Liver (tissue), 9 donors: ENCODE data around the gene GCKR. TPM values are rescaled to one million over a fixed set of nuclear protein-coding genes. Genes with fewer than 3 reads are reported as not detected.
A peak's percentile ranks its signal among the peaks of the same experiment; 100 is the strongest.

Experiments
- DNase-seq: peaks from one replicate; pipeline ENCODE4 v3.0.0-alpha.2; 2017; ENCODE audit warnings: low spot score
- H3K27ac ChIP-seq, 2 donors: one replicate each; pipeline ENCODE4 v1.7.0; 2013; ENCODE audit warnings: inconsistent platforms in 2 of 2, low read length in 2 of 2, control low read depth in 1 of 2, low read depth in 1 of 2, mild to moderate bottlenecking in 1 of 2
- H3K27me3 ChIP-seq, 4 donors: one replicate each; pipeline versions ENCODE4 v1.6.1 to v1.7.0; 2013; ENCODE audit warnings: low read length in 3 of 4, inconsistent platforms in 1 of 4, mild to moderate bottlenecking in 1 of 4, moderate library complexity in 1 of 4; ENCODE audit not compliant: control insufficient read depth in 4 of 4, insufficient read depth in 4 of 4
- H3K36me3 ChIP-seq, 4 donors: one replicate each; pipeline versions ENCODE4 v1.6.1 to v1.7.0; 2013; ENCODE audit warnings: low read length in 3 of 4, mild to moderate bottlenecking in 3 of 4, low read depth in 1 of 4, moderate library complexity in 1 of 4; ENCODE audit not compliant: control insufficient read depth in 4 of 4, insufficient read depth in 3 of 4
- H3K4me1 ChIP-seq, 4 donors: one replicate each; pipeline versions ENCODE4 v1.6.1 to v1.7.0; 2013; ENCODE audit warnings: low read length in 3 of 4, mild to moderate bottlenecking in 3 of 4, moderate library complexity in 1 of 4; ENCODE audit not compliant: control insufficient read depth in 4 of 4, insufficient read depth in 4 of 4
- H3K4me3 ChIP-seq, 3 donors: one replicate each; pipeline versions ENCODE4 v1.6.1 to v1.7.0; 2013; ENCODE audit warnings: low read length in 3 of 3, control low read depth in 1 of 3, low read depth in 1 of 3, mild to moderate bottlenecking in 1 of 3
- H3K9ac ChIP-seq, 2 donors: one replicate each; pipeline ENCODE4 v1.7.0; 2013; ENCODE audit warnings: low read length in 2 of 2, mild to moderate bottlenecking in 2 of 2, moderate library complexity in 2 of 2, control low read depth in 1 of 2, low read depth in 1 of 2
- H3K9me3 ChIP-seq, 4 donors: one replicate each; pipeline versions ENCODE4 v1.6.1 to v1.7.0; 2013; ENCODE audit warnings: low read length in 3 of 4; ENCODE audit not compliant: control insufficient read depth in 4 of 4
- FOXA1 ChIP-seq: IDR thresholded peaks from 2 replicates; pipeline ENCODE4 v1.6.1; 2016; ENCODE audit warnings: antibody characterized with exemption
- GABPA ChIP-seq, 2 donors: IDR thresholded peaks in 1 of 2; conservative IDR thresholded peaks in 1 of 2; 2 replicates each; pipeline ENCODE4 v1.6.1; 2016; ENCODE audit warnings: antibody characterized with exemption in 2 of 2, mild to moderate bottlenecking in 1 of 2, moderate library complexity in 1 of 2
- HNF4A ChIP-seq, 2 donors: conservative IDR thresholded peaks; 2 replicates each; pipeline ENCODE4 v1.6.1; 2016; ENCODE audit warnings: antibody characterized with exemption in 2 of 2, mild to moderate bottlenecking in 2 of 2
- HNF4G ChIP-seq: IDR thresholded peaks from 2 replicates; pipeline ENCODE4 v1.6.1; 2016; ENCODE audit warnings: antibody characterized with exemption
- JUND ChIP-seq, 2 donors: IDR thresholded peaks; 2 replicates each; pipeline ENCODE4 v1.6.1; 2016; ENCODE audit warnings: antibody characterized with exemption in 2 of 2
- RAD21 ChIP-seq, 2 donors: IDR thresholded peaks; 2 replicates each; pipeline ENCODE4 v1.6.1; 2016; ENCODE audit warnings: antibody characterized with exemption in 2 of 2, mild to moderate bottlenecking in 2 of 2
- RXRA ChIP-seq, 2 donors: IDR thresholded peaks; 2 replicates each; pipeline ENCODE4 v1.6.1; 2017 to 2018; ENCODE audit warnings: antibody characterized with exemption in 2 of 2, mild to moderate bottlenecking in 1 of 2
- SP1 ChIP-seq: IDR thresholded peaks from 2 replicates; pipeline ENCODE4 v1.6.1; 2018; ENCODE audit warnings: antibody characterized with exemption, mild to moderate bottlenecking
- TAF1 ChIP-seq: conservative IDR thresholded peaks from 2 replicates; pipeline ENCODE4 v1.6.1; 2016; ENCODE audit warnings: antibody characterized with exemption, mild to moderate bottlenecking
- YY1 ChIP-seq: IDR thresholded peaks from 2 replicates; pipeline ENCODE4 v1.6.1; 2016; ENCODE audit warnings: antibody characterized with exemption, mild to moderate bottlenecking
- WGBS: extraction: QIAGEN DNeasy Blood & Tissue Kit; methylation state at CpG from one replicate; pipeline ENCODE4 v1.1.7; 2013; 5-methylcytosine and 5-hydroxymethylcytosine counted together
- polyA plus RNA-seq, 2 donors: library from polyadenylated mRNA; stranded (reverse) in 1 of 2; unstranded in 1 of 2; fragments of 200-250 nt in 1 of 2; fragments of >200 nt in 1 of 2; fragmentation: Nextera tagmentation in 1 of 2; extraction: Ambion mirVana in 1 of 2; gene quantifications; one replicate each; pipeline versions ENCODE4 v1.2.1 to v1.2.3, GENCODE V29; 2013 to 2015
- total RNA-seq, 2 donors: library from RNA; depleted of rRNA; stranded (reverse); fragments of >200 nt; gene quantifications; one replicate each; pipeline ENCODE4 v1.2.3, GENCODE V29; 2014
- TF ChIP-seq, protein P1 (sequence below): IDR thresholded peaks from 2 replicates; pipeline ENCODE4 v1.6.1; 2016; ENCODE audit warnings: antibody characterized with exemption
- TF ChIP-seq, protein P2 (sequence below): IDR thresholded peaks from 2 replicates; pipeline ENCODE4 v1.6.1; 2016; ENCODE audit warnings: antibody characterized with exemption
- TF ChIP-seq, protein P3 (sequence below): IDR thresholded peaks from 2 replicates; pipeline ENCODE4 v1.6.1; 2016; ENCODE audit warnings: antibody characterized with exemption, mild to moderate bottlenecking
- TF ChIP-seq, protein P4 (sequence below): IDR thresholded peaks from 2 replicates; pipeline ENCODE4 v1.6.1; 2016; ENCODE audit warnings: antibody characterized with exemption
- donor health status: healthy.
- donor health status: healthy.
- donor health status: healthy.
- donor health status: healthy.
- donor health status: healthy.

The GCKR gene
- total and polyA plus RNA-seq, 4 donors = 9.6 to 173 (median 79.4) TPM

DNA sequence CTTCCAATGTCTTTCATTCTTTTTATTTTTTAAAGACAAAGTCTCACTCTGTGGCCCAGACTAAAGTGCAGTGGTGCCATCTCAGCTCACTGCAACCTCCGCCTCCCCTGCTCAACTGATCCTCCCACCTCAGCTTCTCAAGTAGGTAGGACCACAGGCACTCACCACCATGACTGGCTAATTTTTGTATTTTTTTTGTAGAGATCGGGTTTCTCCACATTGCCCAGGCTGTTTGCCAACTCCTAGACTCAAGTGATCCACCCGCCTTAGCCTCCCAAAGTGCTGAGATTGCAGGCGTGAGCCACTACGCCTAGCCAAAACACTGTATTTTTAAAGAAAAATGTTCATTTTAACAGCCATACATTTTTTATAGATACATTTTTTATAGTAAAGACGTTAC lies 12.7 kb downstream of the GCKR start:
- DNase-seq = no peak
- TF ChIP-seq HNF4A (conservative IDR thresholded peaks at IDR 0.05) = no peak
- TF ChIP-seq, protein P1, sequence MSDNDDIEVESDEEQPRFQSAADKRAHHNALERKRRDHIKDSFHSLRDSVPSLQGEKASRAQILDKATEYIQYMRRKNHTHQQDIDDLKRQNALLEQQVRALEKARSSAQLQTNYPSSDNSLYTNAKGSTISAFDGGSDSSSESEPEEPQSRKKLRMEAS = no peak
- no peak for TF ChIP-seq RAD21 (IDR thresholded peaks at IDR 0.05)
- no peak for TF ChIP-seq FOXA1
- no peak for TF ChIP-seq HNF4G
- no peak for TF ChIP-seq GABPA (IDR thresholded peaks at IDR 0.05 in 1 of 2, conservative IDR thresholded peaks at IDR 0.05 in 1 of 2)
- no peak for TF ChIP-seq TAF1
- TF ChIP-seq, protein P2, sequence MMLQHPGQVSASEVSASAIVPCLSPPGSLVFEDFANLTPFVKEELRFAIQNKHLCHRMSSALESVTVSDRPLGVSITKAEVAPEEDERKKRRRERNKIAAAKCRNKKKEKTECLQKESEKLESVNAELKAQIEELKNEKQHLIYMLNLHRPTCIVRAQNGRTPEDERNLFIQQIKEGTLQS = no peak
- TF ChIP-seq, protein P3, sequence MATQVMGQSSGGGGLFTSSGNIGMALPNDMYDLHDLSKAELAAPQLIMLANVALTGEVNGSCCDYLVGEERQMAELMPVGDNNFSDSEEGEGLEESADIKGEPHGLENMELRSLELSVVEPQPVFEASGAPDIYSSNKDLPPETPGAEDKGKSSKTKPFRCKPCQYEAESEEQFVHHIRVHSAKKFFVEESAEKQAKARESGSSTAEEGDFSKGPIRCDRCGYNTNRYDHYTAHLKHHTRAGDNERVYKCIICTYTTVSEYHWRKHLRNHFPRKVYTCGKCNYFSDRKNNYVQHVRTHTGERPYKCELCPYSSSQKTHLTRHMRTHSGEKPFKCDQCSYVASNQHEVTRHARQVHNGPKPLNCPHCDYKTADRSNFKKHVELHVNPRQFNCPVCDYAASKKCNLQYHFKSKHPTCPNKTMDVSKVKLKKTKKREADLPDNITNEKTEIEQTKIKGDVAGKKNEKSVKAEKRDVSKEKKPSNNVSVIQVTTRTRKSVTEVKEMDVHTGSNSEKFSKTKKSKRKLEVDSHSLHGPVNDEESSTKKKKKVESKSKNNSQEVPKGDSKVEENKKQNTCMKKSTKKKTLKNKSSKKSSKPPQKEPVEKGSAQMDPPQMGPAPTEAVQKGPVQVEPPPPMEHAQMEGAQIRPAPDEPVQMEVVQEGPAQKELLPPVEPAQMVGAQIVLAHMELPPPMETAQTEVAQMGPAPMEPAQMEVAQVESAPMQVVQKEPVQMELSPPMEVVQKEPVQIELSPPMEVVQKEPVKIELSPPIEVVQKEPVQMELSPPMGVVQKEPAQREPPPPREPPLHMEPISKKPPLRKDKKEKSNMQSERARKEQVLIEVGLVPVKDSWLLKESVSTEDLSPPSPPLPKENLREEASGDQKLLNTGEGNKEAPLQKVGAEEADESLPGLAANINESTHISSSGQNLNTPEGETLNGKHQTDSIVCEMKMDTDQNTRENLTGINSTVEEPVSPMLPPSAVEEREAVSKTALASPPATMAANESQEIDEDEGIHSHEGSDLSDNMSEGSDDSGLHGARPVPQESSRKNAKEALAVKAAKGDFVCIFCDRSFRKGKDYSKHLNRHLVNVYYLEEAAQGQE = no peak
- TF ChIP-seq, protein P4, sequence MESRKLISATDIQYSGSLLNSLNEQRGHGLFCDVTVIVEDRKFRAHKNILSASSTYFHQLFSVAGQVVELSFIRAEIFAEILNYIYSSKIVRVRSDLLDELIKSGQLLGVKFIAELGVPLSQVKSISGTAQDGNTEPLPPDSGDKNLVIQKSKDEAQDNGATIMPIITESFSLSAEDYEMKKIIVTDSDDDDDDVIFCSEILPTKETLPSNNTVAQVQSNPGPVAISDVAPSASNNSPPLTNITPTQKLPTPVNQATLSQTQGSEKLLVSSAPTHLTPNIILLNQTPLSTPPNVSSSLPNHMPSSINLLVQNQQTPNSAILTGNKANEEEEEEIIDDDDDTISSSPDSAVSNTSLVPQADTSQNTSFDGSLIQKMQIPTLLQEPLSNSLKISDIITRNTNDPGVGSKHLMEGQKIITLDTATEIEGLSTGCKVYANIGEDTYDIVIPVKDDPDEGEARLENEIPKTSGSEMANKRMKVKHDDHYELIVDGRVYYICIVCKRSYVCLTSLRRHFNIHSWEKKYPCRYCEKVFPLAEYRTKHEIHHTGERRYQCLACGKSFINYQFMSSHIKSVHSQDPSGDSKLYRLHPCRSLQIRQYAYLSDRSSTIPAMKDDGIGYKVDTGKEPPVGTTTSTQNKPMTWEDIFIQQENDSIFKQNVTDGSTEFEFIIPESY = no peak
- no peak for TF ChIP-seq JUND (IDR thresholded peaks at IDR 0.05)
- no peak for TF ChIP-seq YY1
- TF ChIP-seq SP1 = no peak
- Histone ChIP-seq H3K4me3 (no peak overlapping the region), H3K4me1 (peaks cover 4 to 28% (median 17%) of the 10 kb centered on the region in 4 donors), H3K36me3 (peaks cover 0 to 21% (median 17%) of the 10 kb centered on the region in 4 donors), H3K9me3 (no peaks in the 10 kb centered on the region), H3K27ac (no peak overlapping the region), H3K27me3 (no peaks in the 10 kb centered on the region), H3K9ac (no peak overlapping the region)
- 74% methylated on average over 6 of the region's 6 CpGs for WGBS

DNA sequence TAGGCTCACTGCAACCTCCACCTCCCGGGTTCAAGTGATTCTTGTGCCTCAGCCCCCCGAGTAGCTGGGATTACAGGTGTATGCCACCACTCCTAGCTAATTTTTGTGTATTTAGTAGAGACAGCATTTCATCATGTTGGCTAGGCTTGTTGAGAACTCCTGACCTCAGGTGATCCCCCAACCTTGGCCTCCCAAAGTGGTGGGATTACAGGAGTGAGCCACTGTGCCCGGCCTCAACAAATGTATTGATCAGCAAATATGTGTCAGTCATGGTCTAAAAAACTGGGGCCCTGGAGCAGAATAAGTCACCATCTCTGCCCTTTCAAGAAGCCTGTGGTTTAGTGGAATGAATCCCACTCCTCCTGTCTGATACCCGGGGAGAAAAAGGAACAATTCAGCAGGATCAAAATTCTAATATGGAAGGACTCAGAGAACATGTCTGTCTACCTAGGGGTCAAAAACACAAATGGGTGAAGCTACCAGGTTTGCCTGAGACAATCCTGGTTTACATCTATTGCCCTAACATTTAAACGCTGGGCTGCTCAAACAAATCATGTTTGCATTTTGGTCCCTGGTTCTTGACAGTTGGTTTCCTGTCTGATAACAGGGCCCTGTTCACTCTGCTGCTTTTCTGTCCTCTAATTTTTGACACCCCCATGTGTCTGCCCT lies 21.6 kb downstream of the GCKR start:
- peak in 1 of 2 donors; percentile 16 for TF ChIP-seq RXRA (IDR thresholded peaks at IDR 0.05)
- TF ChIP-seq FOXA1 = no peak
- TF ChIP-seq RAD21 (IDR thresholded peaks at IDR 0.05) = no peak
- Histone ChIP-seq H3K9ac (no peak overlapping the region), H3K27ac (no peak overlapping the region), H3K4me1 (peaks cover 0 to 10% (median 9%) of the 10 kb centered on the region in 4 donors), H3K4me3 (no peak overlapping the region), H3K36me3 (peaks cover 2 to 31% (median 18%) of the 10 kb centered on the region in 4 donors), H3K9me3 (no peaks in the 10 kb centered on the region), H3K27me3 (no peaks in the 10 kb centered on the region)
- 59% methylated on average over 5 of the region's 5 CpGs for WGBS
- DNase-seq = no peak
